GM12875 (cell line): ENCODE results near the gene NMS.
A peak's percentile ranks its signal among the peaks of the same experiment; 100 is the strongest.
"Not testable (repeated sequence)": the region's sequence is repeated elsewhere in the genome, so short reads cannot be mapped to it uniquely, and the experiment has no call there.

Experiments used
- H3K4me3 ChIP-seq: one replicate; pipeline ENCODE4 v1.5.1; 2011; ENCODE audit warnings: low read depth, low read length, control low read depth
- TF ChIP-seq, protein P1 (sequence below): IDR thresholded peaks from 2 replicates; pipeline ENCODE4 v1.5.1; 2011; ENCODE audit warnings: low read depth, mild to moderate bottlenecking, control low read depth, inconsistent platforms, low read length, moderate library complexity, borderline replicate concordance; ENCODE audit not compliant: insufficient read depth

NMS gene

DNA sequence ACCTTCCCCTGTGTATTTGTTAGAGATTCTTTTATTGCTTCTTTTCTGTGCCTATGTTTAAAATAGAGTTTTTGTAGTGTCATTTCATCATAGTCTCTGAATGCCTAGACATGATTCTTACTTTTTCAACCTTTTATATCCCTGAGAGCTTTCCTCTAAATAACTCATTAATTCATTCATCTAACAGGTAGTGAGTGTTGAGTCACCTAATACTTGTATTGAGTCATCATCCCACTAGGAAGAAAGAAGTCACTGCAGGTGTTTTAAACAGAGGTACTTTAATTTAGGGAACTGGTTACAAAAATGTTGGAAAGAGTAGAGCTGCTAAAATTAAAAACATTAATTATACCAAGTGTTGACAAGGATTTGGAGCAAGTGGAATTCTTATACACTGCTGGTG lies 18.5 kb upstream of the NMS start:
- no peak overlapping the region for H3K4me3 ChIP-seq
- TF ChIP-seq, protein P1, sequence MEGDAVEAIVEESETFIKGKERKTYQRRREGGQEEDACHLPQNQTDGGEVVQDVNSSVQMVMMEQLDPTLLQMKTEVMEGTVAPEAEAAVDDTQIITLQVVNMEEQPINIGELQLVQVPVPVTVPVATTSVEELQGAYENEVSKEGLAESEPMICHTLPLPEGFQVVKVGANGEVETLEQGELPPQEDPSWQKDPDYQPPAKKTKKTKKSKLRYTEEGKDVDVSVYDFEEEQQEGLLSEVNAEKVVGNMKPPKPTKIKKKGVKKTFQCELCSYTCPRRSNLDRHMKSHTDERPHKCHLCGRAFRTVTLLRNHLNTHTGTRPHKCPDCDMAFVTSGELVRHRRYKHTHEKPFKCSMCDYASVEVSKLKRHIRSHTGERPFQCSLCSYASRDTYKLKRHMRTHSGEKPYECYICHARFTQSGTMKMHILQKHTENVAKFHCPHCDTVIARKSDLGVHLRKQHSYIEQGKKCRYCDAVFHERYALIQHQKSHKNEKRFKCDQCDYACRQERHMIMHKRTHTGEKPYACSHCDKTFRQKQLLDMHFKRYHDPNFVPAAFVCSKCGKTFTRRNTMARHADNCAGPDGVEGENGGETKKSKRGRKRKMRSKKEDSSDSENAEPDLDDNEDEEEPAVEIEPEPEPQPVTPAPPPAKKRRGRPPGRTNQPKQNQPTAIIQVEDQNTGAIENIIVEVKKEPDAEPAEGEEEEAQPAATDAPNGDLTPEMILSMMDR = no peak

DNA sequence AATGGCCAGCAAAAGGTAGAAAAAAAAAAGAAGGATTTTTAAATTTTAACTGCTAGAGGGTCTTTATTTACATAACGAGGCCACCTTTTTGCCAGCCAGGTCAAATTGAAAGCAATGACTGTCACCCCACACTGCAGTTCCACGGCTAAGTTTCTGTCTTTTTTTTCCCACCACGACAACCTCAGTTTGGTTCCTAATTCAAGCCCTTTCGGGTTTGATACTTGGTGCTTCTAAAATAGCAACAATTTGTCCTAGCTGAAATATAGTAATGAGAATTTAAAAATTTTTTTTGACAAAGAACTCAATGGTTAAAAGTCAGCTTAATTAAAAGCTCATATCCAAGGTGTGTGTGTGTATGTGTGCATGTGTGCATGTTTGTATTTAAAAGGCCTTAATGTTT lies 16.4 kb upstream of the NMS start:
- no peak overlapping the region for H3K4me3 ChIP-seq
- TF ChIP-seq, protein P1 = no peak

DNA sequence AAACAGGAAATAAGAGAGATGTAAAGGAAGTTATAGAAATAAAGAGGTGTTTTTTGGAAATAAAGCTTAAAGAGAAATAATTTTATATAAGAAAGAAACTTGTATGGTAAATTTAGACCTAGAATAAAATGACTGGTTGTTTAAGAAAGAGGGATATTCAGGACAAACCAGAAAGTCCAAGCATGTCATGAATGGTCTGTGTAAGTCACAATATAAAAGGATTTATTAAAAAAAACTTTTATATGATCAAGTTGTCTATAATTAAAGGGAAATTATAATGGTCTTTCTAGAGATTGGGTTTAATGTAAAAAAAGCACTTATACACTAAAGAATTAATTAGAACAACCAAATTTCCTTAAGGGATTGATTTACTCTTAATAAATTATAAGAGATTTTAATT lies 13.9 kb upstream of the NMS start:
- not testable (repeated sequence) for H3K4me3 ChIP-seq

DNA sequence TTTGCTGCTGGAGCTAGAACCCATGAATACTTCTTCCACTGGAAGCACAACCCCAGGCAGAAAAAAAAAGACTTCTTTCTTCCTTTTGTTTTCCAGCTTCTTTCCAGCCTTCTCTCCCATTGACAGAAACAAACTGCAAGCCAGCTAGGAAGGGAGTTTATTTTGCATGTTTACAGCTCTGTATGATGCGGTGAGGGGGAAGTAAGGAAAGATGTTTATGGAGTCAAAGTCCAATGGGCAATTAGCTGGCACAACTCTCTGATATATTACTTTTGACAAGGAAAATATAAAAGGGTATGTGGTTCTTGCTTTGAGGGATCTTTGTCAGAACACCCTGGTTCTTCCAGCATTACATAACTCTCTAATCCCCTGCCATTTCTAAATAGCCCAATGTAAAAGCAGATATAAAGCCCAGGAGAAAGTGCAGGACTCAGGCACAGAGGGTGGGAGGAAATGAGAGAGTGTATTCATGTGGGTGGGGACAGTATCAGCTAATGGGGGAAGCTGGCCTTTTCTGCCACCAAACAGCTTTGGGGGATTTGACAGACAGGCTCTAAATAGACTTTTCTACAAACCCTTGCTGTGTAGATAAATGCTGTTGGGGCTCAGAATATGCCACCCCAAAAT lies 9.3 kb upstream of the NMS start:
- no peak overlapping the region for H3K4me3 ChIP-seq

GRCh38 chr2:100470898-100471514 lies 724 bp downstream of the NMS start:
- TF ChIP-seq, protein P1 = no peak
- no peak overlapping the region for H3K4me3 ChIP-seq

More for the DNA sequence above, 9.3 kb upstream of the NMS start:
- TF ChIP-seq, protein P1 = no peak

- H3K4me3 ChIP-seq = no peak overlapping the region
- TF ChIP-seq, protein P1 = no peak
These were observed 6.3 kb downstream of the NMS start for GRCh38 chr2:100476606-100477005.

GRCh38 chr2:100482741-100483140 lies 12.5 kb downstream of the NMS start:
- H3K4me3 ChIP-seq = no peak overlapping the region
- TF ChIP-seq, protein P1 = peak; percentile 50; the same call in 1 of the 2 replicates

DNA sequence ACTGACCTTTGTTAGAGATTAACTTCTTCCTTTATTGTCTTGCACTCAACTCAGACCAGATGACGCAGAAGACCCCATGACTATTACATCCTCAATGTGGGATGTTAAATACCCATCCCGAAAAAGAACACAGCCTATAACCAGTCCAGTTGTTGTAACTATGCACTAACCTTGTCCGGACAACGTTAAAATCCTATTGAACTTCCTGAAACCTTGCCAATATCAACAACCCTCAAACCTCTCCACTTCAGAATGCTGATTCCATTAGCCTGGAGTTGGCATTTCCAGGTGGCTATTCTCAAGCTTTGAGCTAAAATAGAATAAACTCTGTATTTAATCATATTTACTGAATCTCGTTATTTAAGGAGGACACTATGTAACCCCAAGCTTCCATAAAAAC lies 13.6 kb downstream of the NMS start:
- TF ChIP-seq, protein P1 = no peak
- no peak overlapping the region for H3K4me3 ChIP-seq
